Cardiac septum (tissue), 1 donor: Measurements from ENCODE around the gene SARNP. TPM values are rescaled to one million over a fixed set of nuclear protein-coding genes. Genes with fewer than 3 reads are reported as not detected.
"Not testable (repeated sequence)": the region's sequence is repeated elsewhere in the genome, so short reads cannot be mapped to it uniquely, and the experiment has no call there.

ENCODE experiments used
- DNase-seq: peaks from one replicate; pipeline ENCODE4 v3.0.0-alpha.2; 2020; ENCODE audit warnings: low spot score
- intact Hi-C: fragments of 100-400 bp; cut with DNase I; formaldehyde crosslinking; loops from one replicate; pipeline ENCODE4 v1.14.0; 2022
- total RNA-seq: library from RNA; stranded (reverse); fragmentation: NEBNext Ultra II Directional; extraction: Animal tissue kit (Norgen Biotek cat#: 25700); gene quantifications from one replicate; pipeline ENCODE4 v1.2.1, GENCODE V29; 2021
- donor health status: DM: no; HTN: no; CAD: no.

The SARNP gene
- total RNA-seq, 1 donor from 2014 or later = 56.2 TPM

GRCh38 chr12:55812088-55812487 lies 5.4 kb downstream of the SARNP start:
- intact Hi-C loops = no loop called here
- DNase-seq = no peak

GRCh38 chr12:55809274-55809673 lies 8.2 kb downstream of the SARNP start:
- intact Hi-C loops = no loop called here
- DNase-seq = no peak

- no peak for DNase-seq
- intact Hi-C loops = no loop called here
These were observed 10.5 kb downstream of the SARNP start for GRCh38 chr12:55806982-55807381.

GRCh38 chr12:55797550-55797949 lies 20.0 kb downstream of the SARNP start:
- intact Hi-C loops = loop anchor here (2.0 kb wide), 1 partner anchor 59 kb away; no protein-coding TSS in a partner anchor
- DNase-seq = no peak

GRCh38 chr12:55797068-55797467 lies 20.5 kb downstream of the SARNP start:
- no peak for DNase-seq
- intact Hi-C loops = loop anchor here (2.0 kb wide), 1 partner anchor 58 kb away; no protein-coding TSS in a partner anchor

- intact Hi-C loops = loop anchor here (2.0 kb wide), 1 partner anchor 57 kb away; no protein-coding TSS in a partner anchor
- no peak for DNase-seq
These were observed 21.6 kb downstream of the SARNP start for GRCh38 chr12:55795950-55796349.

- intact Hi-C loops = no loop called here
These were observed 27.6 kb downstream of the SARNP start for GRCh38 chr12:55789893-55790292.

GRCh38 chr12:55789171-55789570 lies 28.4 kb downstream of the SARNP start:
- DNase-seq = no peak
- intact Hi-C loops = no loop called here

More at GRCh38 chr12:55789893-55790292, 27.6 kb downstream of the SARNP start:
- no peak for DNase-seq

- intact Hi-C loops = no loop called here
These were observed 29.0 kb downstream of the SARNP start for GRCh38 chr12:55788546-55788945.

GRCh38 chr12:55780685-55781084 lies 36.8 kb downstream of the SARNP start:
- no peak for DNase-seq
- intact Hi-C loops = no loop called here

More at GRCh38 chr12:55788546-55788945, 29.0 kb downstream of the SARNP start:
- DNase-seq = no peak

GRCh38 chr12:55777856-55778255 lies 39.7 kb downstream of the SARNP start:
- DNase-seq = no peak
- intact Hi-C loops = no loop called here

- intact Hi-C loops = no loop called here
- no peak for DNase-seq
These were observed 45.8 kb downstream of the SARNP start for GRCh38 chr12:55771736-55772135.

GRCh38 chr12:55767156-55767555 lies 50.4 kb downstream of the SARNP start:
- no peak for DNase-seq
- intact Hi-C loops = no loop called here

GRCh38 chr12:55765736-55766290 lies 51.7 kb downstream of the SARNP start:
- no peak for DNase-seq
- intact Hi-C loops = no loop called here

GRCh38 chr12:55762646-55763045 lies 54.9 kb downstream of the SARNP start:
- DNase-seq = no peak
- intact Hi-C loops = no loop called here

GRCh38 chr12:55760663-55761062 lies 56.9 kb downstream of the SARNP start:
- intact Hi-C loops = no loop called here
- DNase-seq = no peak

- DNase-seq, intact Hi-C loops: not testable (repeated sequence)
These were observed 58.9 kb downstream of the SARNP start for GRCh38 chr12:55758575-55758974.

GRCh38 chr12:55757701-55758100 lies 59.8 kb downstream of the SARNP start:
- no peak for DNase-seq
- intact Hi-C loops = no loop called here

GRCh38 chr12:55755246-55755645 lies 62.3 kb downstream of the SARNP start:
- no peak for DNase-seq
- intact Hi-C loops = no loop called here

- DNase-seq = no peak
- intact Hi-C loops = loop anchor here (10.0 kb wide), 2 partner anchors 296 to 366 kb away; partner anchors contain the start of genes RPL41, RPS26 and ZC3H10
These were observed 69.1 kb downstream of the SARNP start for GRCh38 chr12:55748230-55748993.

- no peak for DNase-seq
- intact Hi-C loops = loop anchor here (10.0 kb wide), 2 partner anchors 298 to 368 kb away; partner anchors contain the start of genes RPL41, RPS26 and ZC3H10
These were observed 70.7 kb downstream of the SARNP start for GRCh38 chr12:55746913-55747231.
